HG02981 (cell line): ENCODE results near the gene RAPGEF6.
"Not testable (repeated sequence)": the region's sequence is repeated elsewhere in the genome, so short reads cannot be mapped to it uniquely, and the experiment has no call there.

ENCODE experiments used
- ATAC-seq: cut with Tn5 transposase; IDR thresholded peaks from one replicate; pipeline ENCODE4 v1.9.1; 2021; ENCODE audit warnings: mild to moderate bottlenecking, moderate library complexity; ENCODE audit not compliant: unreplicated experiment

RAPGEF6 gene

GRCh38 chr5:131611064-131611381, 24.0 kb downstream of the RAPGEF6 start:
- ATAC-seq: no peak

GRCh38 chr5:131610198-131611063, 24.6 kb downstream of the RAPGEF6 start:
- no peak for ATAC-seq

- ATAC-seq: no peak
Measured at GRCh38 chr5:131609774-131610173, 25.3 kb downstream of the RAPGEF6 start.

GRCh38 chr5:131608597-131608996, 26.4 kb downstream of the RAPGEF6 start:
- ATAC-seq: no peak

- no peak for ATAC-seq
Measured at GRCh38 chr5:131607903-131608540, 27.0 kb downstream of the RAPGEF6 start.

- ATAC-seq: no peak
Measured at GRCh38 chr5:131607418-131607817, 27.6 kb downstream of the RAPGEF6 start.

- ATAC-seq: no peak
Measured at GRCh38 chr5:131605086-131605485, 29.9 kb downstream of the RAPGEF6 start.

GRCh38 chr5:131595088-131596033, 39.7 kb downstream of the RAPGEF6 start:
- ATAC-seq: peak; percentile 86

GRCh38 chr5:131593921-131594320, 41.1 kb downstream of the RAPGEF6 start:
- ATAC-seq: no peak

- not testable (repeated sequence) for ATAC-seq
Measured at GRCh38 chr5:131593436-131593835, 41.6 kb downstream of the RAPGEF6 start.

GRCh38 chr5:131589510-131590348, 45.3 kb downstream of the RAPGEF6 start:
- ATAC-seq: no peak

- no peak for ATAC-seq
Measured at GRCh38 chr5:131587541-131587940, 47.5 kb downstream of the RAPGEF6 start.

GRCh38 chr5:131581702-131582101, 53.3 kb downstream of the RAPGEF6 start:
- ATAC-seq: no peak

GRCh38 chr5:131579917-131580671, 54.9 kb downstream of the RAPGEF6 start:
- ATAC-seq: no peak

- no peak for ATAC-seq
Measured at GRCh38 chr5:131575660-131576227, 59.3 kb downstream of the RAPGEF6 start.

GRCh38 chr5:131571669-131572168, 63.3 kb downstream of the RAPGEF6 start:
- no peak for ATAC-seq

GRCh38 chr5:131570757-131571156, 64.3 kb downstream of the RAPGEF6 start:
- ATAC-seq: no peak

- no peak for ATAC-seq
Measured at GRCh38 chr5:131564229-131564652, 70.8 kb downstream of the RAPGEF6 start.
